Measurements from ENCODE around the gene TRAPPC4.
A peak's percentile ranks its signal among the peaks of the same experiment; 100 is the strongest.

- TF ChIP-seq CTCF (IDR thresholded peaks at IDR 0.05) (peak in 3 of 12 donors; percentile 14 to 28 (median 21)), POLR2A (IDR thresholded peaks at IDR 0.05) (no peak)
Measured at GRCh38 chr11:119065369-119065768, 46.8 kb downstream of the TRAPPC4 start.
